ENCODE data around the gene INPPL1. TPM values are rescaled to one million over a fixed set of nuclear protein-coding genes. Genes with fewer than 3 reads are reported as not detected.

INPPL1 gene, protein sequence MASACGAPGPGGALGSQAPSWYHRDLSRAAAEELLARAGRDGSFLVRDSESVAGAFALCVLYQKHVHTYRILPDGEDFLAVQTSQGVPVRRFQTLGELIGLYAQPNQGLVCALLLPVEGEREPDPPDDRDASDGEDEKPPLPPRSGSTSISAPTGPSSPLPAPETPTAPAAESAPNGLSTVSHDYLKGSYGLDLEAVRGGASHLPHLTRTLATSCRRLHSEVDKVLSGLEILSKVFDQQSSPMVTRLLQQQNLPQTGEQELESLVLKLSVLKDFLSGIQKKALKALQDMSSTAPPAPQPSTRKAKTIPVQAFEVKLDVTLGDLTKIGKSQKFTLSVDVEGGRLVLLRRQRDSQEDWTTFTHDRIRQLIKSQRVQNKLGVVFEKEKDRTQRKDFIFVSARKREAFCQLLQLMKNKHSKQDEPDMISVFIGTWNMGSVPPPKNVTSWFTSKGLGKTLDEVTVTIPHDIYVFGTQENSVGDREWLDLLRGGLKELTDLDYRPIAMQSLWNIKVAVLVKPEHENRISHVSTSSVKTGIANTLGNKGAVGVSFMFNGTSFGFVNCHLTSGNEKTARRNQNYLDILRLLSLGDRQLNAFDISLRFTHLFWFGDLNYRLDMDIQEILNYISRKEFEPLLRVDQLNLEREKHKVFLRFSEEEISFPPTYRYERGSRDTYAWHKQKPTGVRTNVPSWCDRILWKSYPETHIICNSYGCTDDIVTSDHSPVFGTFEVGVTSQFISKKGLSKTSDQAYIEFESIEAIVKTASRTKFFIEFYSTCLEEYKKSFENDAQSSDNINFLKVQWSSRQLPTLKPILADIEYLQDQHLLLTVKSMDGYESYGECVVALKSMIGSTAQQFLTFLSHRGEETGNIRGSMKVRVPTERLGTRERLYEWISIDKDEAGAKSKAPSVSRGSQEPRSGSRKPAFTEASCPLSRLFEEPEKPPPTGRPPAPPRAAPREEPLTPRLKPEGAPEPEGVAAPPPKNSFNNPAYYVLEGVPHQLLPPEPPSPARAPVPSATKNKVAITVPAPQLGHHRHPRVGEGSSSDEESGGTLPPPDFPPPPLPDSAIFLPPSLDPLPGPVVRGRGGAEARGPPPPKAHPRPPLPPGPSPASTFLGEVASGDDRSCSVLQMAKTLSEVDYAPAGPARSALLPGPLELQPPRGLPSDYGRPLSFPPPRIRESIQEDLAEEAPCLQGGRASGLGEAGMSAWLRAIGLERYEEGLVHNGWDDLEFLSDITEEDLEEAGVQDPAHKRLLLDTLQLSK
- total RNA-seq = 52.5 and 62.6 TPM in 2 replicates

DNA sequence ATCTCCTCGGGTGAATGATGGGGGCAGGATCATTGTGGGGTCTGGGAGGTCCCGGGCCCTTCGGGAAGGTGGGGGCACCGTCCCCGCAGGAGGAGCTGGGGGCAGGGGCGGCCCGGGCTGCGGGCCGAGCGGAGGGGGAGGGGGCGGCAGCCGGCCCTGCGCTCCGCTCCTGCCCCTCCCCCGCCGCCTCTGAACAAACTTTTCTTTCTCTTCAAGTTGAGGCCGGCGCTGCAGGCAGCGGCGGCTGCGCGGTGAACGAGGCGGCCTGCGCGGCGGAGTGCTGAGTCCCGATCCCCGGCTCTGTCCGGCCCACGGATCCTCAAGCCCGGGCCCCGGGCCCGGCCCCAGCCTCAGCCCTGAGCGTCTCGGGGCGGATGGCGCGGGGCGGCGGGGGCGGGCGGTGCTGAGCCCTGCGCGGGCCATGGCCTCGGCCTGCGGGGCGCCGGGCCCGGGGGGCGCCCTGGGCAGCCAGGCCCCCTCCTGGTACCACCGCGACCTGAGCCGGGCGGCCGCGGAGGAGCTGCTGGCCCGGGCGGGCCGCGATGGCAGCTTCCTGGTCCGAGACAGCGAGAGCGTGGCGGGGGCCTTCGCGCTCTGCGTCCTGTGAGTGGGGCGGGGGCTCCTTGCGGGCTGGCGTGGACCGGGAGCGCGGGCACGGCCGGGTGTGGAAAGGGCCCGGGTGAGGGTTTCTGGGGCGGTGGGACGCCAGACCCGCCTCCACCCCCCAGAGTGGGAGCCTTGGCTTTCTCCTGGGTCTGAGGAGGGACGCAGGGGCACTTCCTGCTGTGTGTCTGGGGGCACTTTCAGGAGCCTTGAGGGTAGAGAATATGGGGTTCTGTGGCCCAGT lies at the start of gene INPPL1:
Gene INPPL1, plus strand, starts transcription at position 204 of the 847 bp plus-strand sequence. Its CDS starts 218 bp downstream, at position 422.

GRCh38 chr11:72191961-72192381 lies 32.6 kb upstream of the INPPL1 start, which contains the start of gene FOLR1:
Gene FOLR1, plus strand, starts transcription at chr11:72192140. Its CDS starts 34 bp downstream, at chr11:72192174.

GRCh38 chr11:72216638-72217037 lies 7.9 kb upstream of the INPPL1 start, which contains the start of gene FOLR2:
Gene FOLR2, plus strand, starts transcription at chr11:72216794. Its CDS starts 1,791 bp downstream, at chr11:72218585.

DNA sequence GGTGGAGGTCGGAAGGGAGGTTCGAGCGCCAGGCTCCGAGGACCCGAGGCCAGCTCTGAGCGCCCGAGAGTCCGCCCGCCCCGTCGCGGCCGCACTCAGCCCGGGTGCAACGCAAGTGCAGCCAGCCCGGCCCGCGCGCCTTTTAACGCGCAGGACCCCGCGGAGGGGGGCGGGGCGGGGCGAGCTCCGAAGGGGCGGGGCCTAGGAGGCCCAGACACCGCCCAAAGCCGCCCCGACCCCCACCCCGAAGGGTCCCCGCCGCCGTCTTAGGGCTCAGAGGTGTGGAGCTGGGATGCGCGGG lies 19.4 kb downstream of the INPPL1 start, which contains the start of gene PHOX2A:
Gene PHOX2A, minus strand, starts transcription at position 117 of the 301 bp plus-strand sequence. CDS start 172 bp downstream, outside the sequence.

Other genes with a start within 250 kb of the INPPL1 start
- 9.4 and 13.5 TPM in 2 replicates for gene IL18BP, start 225.9 kb upstream of the INPPL1 start, total RNA-seq
- 149 and 164 TPM in 2 replicates for gene NUMA1, start 144.2 kb upstream of the INPPL1 start, total RNA-seq
- 1.5 and 2.2 TPM in 2 replicates for gene LRRC51, start 143.9 kb upstream of the INPPL1 start, total RNA-seq
- gene LAMTOR1, start 121.5 kb upstream of the INPPL1 start, total RNA-seq = 88.6 and 90.2 TPM in 2 replicates
- 0.22 TPM in 1 of 2 replicates, not detected in the other for gene TOMT, start 118.8 kb upstream of the INPPL1 start, total RNA-seq
- 34.2 and 35.5 TPM in 2 replicates for gene ANAPC15, start 112.1 kb upstream of the INPPL1 start, total RNA-seq
- not detected in 2 replicates for gene FOLR3, start 89.0 kb upstream of the INPPL1 start, total RNA-seq
- gene FOLR1, start 32.6 kb upstream of the INPPL1 start, total RNA-seq = not detected in 2 replicates
- not detected in 2 replicates for gene FOLR2, start 8.0 kb upstream of the INPPL1 start, total RNA-seq
- not detected in 2 replicates for gene PHOX2A, start 19.4 kb downstream of the INPPL1 start, total RNA-seq
- 45.9 and 58.9 TPM in 2 replicates for gene CLPB, start 209.8 kb downstream of the INPPL1 start, total RNA-seq

Measured in thoracic aorta endothelial cell (primary cell).